Lung (tissue), 12 donors: ENCODE data around the gene MED31. TPM values are rescaled to one million over a fixed set of nuclear protein-coding genes. Genes with fewer than 3 reads are reported as not detected.

Source experiments
- ATAC-seq: fragments of 200-7000 bp; cut with Tn5 transposase; one replicate; pipeline ENCODE4 v1.9.1; 2020; ENCODE audit warnings: moderate number of reproducible peaks; ENCODE audit not compliant: insufficient read depth, low FRiP score
- DNase-seq, 3 donors: peaks; one replicate each; pipeline ENCODE4 v3.0.0-alpha.2; 2013 to 2017
- H3K27ac ChIP-seq, 2 donors: one replicate each; pipeline ENCODE4 v1.5.1; 2013; ENCODE audit warnings: mild to moderate bottlenecking in 2 of 2, moderate library complexity in 2 of 2, control low read depth in 1 of 2, inconsistent platforms in 1 of 2, low read depth in 1 of 2, low read length in 1 of 2
- H3K27me3 ChIP-seq, 3 donors: one replicate each; pipeline ENCODE4 v1.5.1; 2013; ENCODE audit warnings: low read length in 2 of 3; ENCODE audit not compliant: control insufficient read depth in 3 of 3, insufficient read depth in 3 of 3
- H3K36me3 ChIP-seq, 4 donors: one replicate each; pipeline ENCODE4 v1.5.1; 2013; ENCODE audit warnings: low read length in 4 of 4, mild to moderate bottlenecking in 1 of 4, moderate library complexity in 1 of 4; ENCODE audit not compliant: control insufficient read depth in 4 of 4, insufficient read depth in 4 of 4
- H3K4me1 ChIP-seq, 5 donors: one replicate each; pipeline ENCODE4 v1.5.1; 2013; ENCODE audit warnings: low read length in 5 of 5, mild to moderate bottlenecking in 2 of 5, moderate library complexity in 1 of 5; ENCODE audit not compliant: control insufficient read depth in 5 of 5, insufficient read depth in 5 of 5
- H3K4me3 ChIP-seq: one replicate; pipeline ENCODE4 v1.5.1; 2013; ENCODE audit warnings: mild to moderate bottlenecking, control low read depth, moderate library complexity
- H3K9ac ChIP-seq, 2 donors: one replicate each; pipeline ENCODE4 v1.5.1; 2013; ENCODE audit warnings: low read length in 2 of 2, control low read depth in 1 of 2; ENCODE audit not compliant: insufficient read depth in 1 of 2
- H3K9me3 ChIP-seq, 4 donors: one replicate each; pipeline ENCODE4 v1.5.1; 2013; ENCODE audit warnings: low read length in 3 of 4, mild to moderate bottlenecking in 1 of 4, moderate library complexity in 1 of 4; ENCODE audit not compliant: control insufficient read depth in 4 of 4, insufficient read depth in 3 of 4
- WGBS, 2 donors: extraction: QIAGEN DNeasy Blood & Tissue Kit; methylation state at CpG; one replicate each; pipeline ENCODE4 v1.1.7; 2013; 5-methylcytosine and 5-hydroxymethylcytosine counted together
- polyA plus RNA-seq, 2 donors: library from polyadenylated mRNA; stranded (reverse); fragments of 200-250 nt; gene quantifications; one replicate each; pipeline ENCODE4 v1.2.1, GENCODE V29; 2013
- total RNA-seq, 2 donors: library from RNA; depleted of rRNA in 1 of 2; stranded (reverse); fragments of >200 nt in 1 of 2; gene quantifications; one replicate each; pipeline ENCODE4 v1.2.1, GENCODE V29; 2014 to 2021
- TF ChIP-seq, protein P1 (sequence below): IDR thresholded peaks from 2 replicates; pipeline ENCODE4 v1.5.1; 2012; ENCODE audit warnings: mild to moderate bottlenecking; ENCODE audit errors: control extremely low read depth, extremely low read depth
- donor health status: control.
- donor health status: control.
- donor health status: Bipolar disorder and iron deficiency.
- donor health status: healthy.
- donor health status: DM: yes; HTN: yes; CAD: no.

The MED31 gene
- total and polyA plus RNA-seq, 4 donors = 16.6 to 27.7 (median 19.2) TPM

- ATAC-seq (no peak), DNase-seq (no peak)
- no peaks in the 10 kb centered on the region for H3K27me3 ChIP-seq
- H3K36me3 ChIP-seq = peaks cover 3 to 35% (median 15%) of the 10 kb centered on the region in 4 donors
- H3K9me3 ChIP-seq = no peaks in the 10 kb centered on the region
- peaks cover 0 to 4% (median 0%) of the 10 kb centered on the region in 5 donors for H3K4me1 ChIP-seq
- H3K27ac ChIP-seq = no peak overlapping the region
- TF ChIP-seq, protein P1, sequence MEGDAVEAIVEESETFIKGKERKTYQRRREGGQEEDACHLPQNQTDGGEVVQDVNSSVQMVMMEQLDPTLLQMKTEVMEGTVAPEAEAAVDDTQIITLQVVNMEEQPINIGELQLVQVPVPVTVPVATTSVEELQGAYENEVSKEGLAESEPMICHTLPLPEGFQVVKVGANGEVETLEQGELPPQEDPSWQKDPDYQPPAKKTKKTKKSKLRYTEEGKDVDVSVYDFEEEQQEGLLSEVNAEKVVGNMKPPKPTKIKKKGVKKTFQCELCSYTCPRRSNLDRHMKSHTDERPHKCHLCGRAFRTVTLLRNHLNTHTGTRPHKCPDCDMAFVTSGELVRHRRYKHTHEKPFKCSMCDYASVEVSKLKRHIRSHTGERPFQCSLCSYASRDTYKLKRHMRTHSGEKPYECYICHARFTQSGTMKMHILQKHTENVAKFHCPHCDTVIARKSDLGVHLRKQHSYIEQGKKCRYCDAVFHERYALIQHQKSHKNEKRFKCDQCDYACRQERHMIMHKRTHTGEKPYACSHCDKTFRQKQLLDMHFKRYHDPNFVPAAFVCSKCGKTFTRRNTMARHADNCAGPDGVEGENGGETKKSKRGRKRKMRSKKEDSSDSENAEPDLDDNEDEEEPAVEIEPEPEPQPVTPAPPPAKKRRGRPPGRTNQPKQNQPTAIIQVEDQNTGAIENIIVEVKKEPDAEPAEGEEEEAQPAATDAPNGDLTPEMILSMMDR = no peak
- WGBS, 2 donors = 97 to 99% methylated on average over 3 of the region's 3 CpGs
- H3K4me3 ChIP-seq = no peak overlapping the region
- H3K9ac ChIP-seq = no peak overlapping the region
Measured at GRCh38 chr17:6633263-6633662, 18.1 kb downstream of the MED31 start.

DNA sequence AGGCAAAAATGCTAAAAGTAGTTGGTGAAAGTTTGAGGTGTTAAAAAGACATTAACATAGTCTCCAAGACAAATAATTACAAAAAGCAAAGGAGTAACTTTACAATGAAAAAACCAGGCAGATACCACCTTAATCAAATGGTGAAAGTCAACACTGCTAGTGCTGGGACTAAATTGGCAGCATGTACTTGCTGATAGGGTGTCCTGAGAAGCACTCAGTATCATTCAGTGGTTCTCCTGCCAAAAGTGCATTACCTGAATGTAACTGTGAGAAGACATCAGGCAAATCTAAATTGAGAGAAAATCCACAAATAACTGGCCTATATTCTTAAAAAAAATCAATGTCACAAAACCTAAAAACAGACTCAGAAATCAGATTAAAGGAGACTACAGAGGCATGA, 18.9 kb downstream of the MED31 start:
- peaks cover 8 to 42% (median 20%) of the 10 kb centered on the region in 4 donors for H3K36me3 ChIP-seq
- no peak for DNase-seq

GRCh38 chr17:6630390-6630789, 21.0 kb downstream of the MED31 start:
- peaks cover 10 to 52% (median 26%) of the 10 kb centered on the region in 4 donors for H3K36me3 ChIP-seq
- TF ChIP-seq, protein P1 = no peak
- ATAC-seq (no peak), DNase-seq (no peak)
- H3K27me3 ChIP-seq = no peaks in the 10 kb centered on the region
- H3K9ac ChIP-seq = no peak overlapping the region
- H3K27ac ChIP-seq = no peak overlapping the region
- WGBS, 2 donors = 96 to 98% methylated on average over 1 of the region's 1 CpG
- no peak overlapping the region for H3K4me3 ChIP-seq
- H3K9me3 ChIP-seq = no peaks in the 10 kb centered on the region
- H3K4me1 ChIP-seq = no peaks in the 10 kb centered on the region

More for the DNA sequence above, 18.9 kb downstream of the MED31 start:
- Histone ChIP-seq H3K9me3 (no peaks in the 10 kb centered on the region), H3K4me1 (no peaks in the 10 kb centered on the region), H3K27me3 (no peaks in the 10 kb centered on the region), H3K9ac (no peak overlapping the region), H3K4me3 (no peak overlapping the region), H3K27ac (no peak overlapping the region)
- TF ChIP-seq, protein P1 = no peak
- ATAC-seq = no peak

GRCh38 chr17:6627019-6627418, 24.4 kb downstream of the MED31 start:
- peaks cover 9 to 45% (median 19%) of the 10 kb centered on the region in 4 donors for H3K36me3 ChIP-seq
- H3K4me3 ChIP-seq = no peak overlapping the region
- no peak overlapping the region for H3K9ac ChIP-seq
- TF ChIP-seq, protein P1 = no peak
- H3K27me3 ChIP-seq = no peaks in the 10 kb centered on the region
- ATAC-seq (no peak), DNase-seq (no peak)
- H3K27ac ChIP-seq = no peak overlapping the region
- no peaks in the 10 kb centered on the region for H3K9me3 ChIP-seq
- 82 to 92% methylated on average over 1 of the region's 1 CpG for WGBS, 2 donors
- H3K4me1 ChIP-seq = no peaks in the 10 kb centered on the region
